HCT116 (cell line): Measurements from ENCODE around the gene UVSSA. TPM values are rescaled to one million over a fixed set of nuclear protein-coding genes. Genes with fewer than 3 reads are reported as not detected.

Experiments
- ATAC-seq: fragments of 200-7000 bp; cut with Tn5 transposase; 2 replicates; pipeline ENCODE4 v1.9.1; 2020; ENCODE audit warnings: mild to moderate bottlenecking, moderate library complexity
- BruUV-seq: library from RNA; stranded (reverse); fragments of 400-500 nt; replicated peaks from 2 replicates; lab custom pipeline; 2021; lab: Mats Ljungman, UMichigan
- CTCF ChIA-PET: fragments of 300-600 bp; sonication (Branson Sonifier 250); formaldehyde crosslinking; loops from one replicate; lab custom pipeline; 2021; ENCODE audit warnings: antibody characterized with exemption; lab: Charles Lee
- POLR2A ChIA-PET: fragments of 300-600, 350-600 bp; sonication (Branson Sonifier 250); formaldehyde crosslinking; loops from one replicate; lab custom pipeline; 2021; ENCODE audit warnings: antibody characterized with exemption; lab: Charles Lee
- RAD21 ChIA-PET, 2 experiments: fragments of 300-600 bp; sonication (Branson Sonifier 250); formaldehyde crosslinking; loops; one replicate each; lab custom pipeline; 2023; ENCODE audit warnings: low total read pairs in 2 of 2; ENCODE audit not compliant: uncharacterized antibody in 2 of 2, unreplicated experiment in 2 of 2, low non-redundant PET in 1 of 2; lab: Charles Lee
- DNase-seq: peaks from one replicate; pipeline ENCODE4 v3.0.0-alpha.2; 2010; ENCODE audit warnings: low read depth, low spot score
- H2AFZ ChIP-seq: fragments of 200-600 bp; shearing (Covaris generic), sonication (generic); 2 replicates; pipeline ENCODE4 v1.6.1; 2017; ENCODE audit warnings: low read depth, mixed run types, mixed read lengths, antibody characterized with exemption, low read length; ENCODE audit not compliant: poor library complexity, severe bottlenecking
- H3K27ac ChIP-seq: 2 replicates; pipeline ENCODE4 v1.5.1; 2012; ENCODE audit warnings: low read depth, low read length
- H3K27me3 ChIP-seq: fragments of 200-600 bp; sonication (generic); 2 replicates; pipeline ENCODE4 v1.6.1; 2016; ENCODE audit warnings: mixed run types, low read length, mixed read lengths; ENCODE audit not compliant: insufficient read depth
- H3K36me3 ChIP-seq, 2 experiments: fragments of 200-500 bp in 1 of 2; fragments of 200-600 bp in 1 of 2; sonication (Bioruptor generic) in 1 of 2; sonication (generic) in 1 of 2; 2 replicates each; pipeline versions ENCODE4 v1.5.1 to v1.6.1; 2014 to 2016; ENCODE audit warnings: low read length in 2 of 2, inconsistent platforms in 1 of 2, mixed read lengths in 1 of 2, mixed run types in 1 of 2; ENCODE audit not compliant: insufficient read depth in 2 of 2, control insufficient read depth in 1 of 2
- H3K4me1 ChIP-seq, 2 experiments: fragments of 200-600 bp in 1 of 2; sonication (generic) in 1 of 2; 2 replicates each; pipeline versions ENCODE4 v1.5.1 to v1.6.1; 2012 to 2017; ENCODE audit warnings: low read length in 2 of 2, inconsistent platforms in 1 of 2, mild to moderate bottlenecking in 1 of 2, mixed read lengths in 1 of 2, mixed run types in 1 of 2, moderate library complexity in 1 of 2; ENCODE audit not compliant: insufficient read depth in 2 of 2, control insufficient read depth in 1 of 2
- H3K4me2 ChIP-seq: fragments of 200-600 bp; sonication (generic); 2 replicates; pipeline ENCODE4 v1.6.1; 2017; ENCODE audit warnings: mixed run types, low read length, mixed read lengths
- H3K4me3 ChIP-seq, 2 experiments: fragments of 200-600 bp in 1 of 2; sonication (generic) in 1 of 2; replicated peaks in 1 of 2; 2 replicates each; pipeline ENCODE4 v1.5.1; 2011 to 2016; ENCODE audit warnings: low read length in 2 of 2, control low read depth in 1 of 2, low read depth in 1 of 2, mild to moderate bottlenecking in 1 of 2, mixed read lengths in 1 of 2, mixed run types in 1 of 2
- H3K79me2 ChIP-seq: fragments of 200-600 bp; sonication (generic); 2 replicates; pipeline ENCODE4 v1.6.1; 2017; ENCODE audit warnings: mild to moderate bottlenecking, mixed run types, low read length, moderate library complexity, mixed read lengths; ENCODE audit not compliant: insufficient read depth
- H3K9ac ChIP-seq: fragments of 200-600 bp; sonication (generic); 2 replicates; pipeline ENCODE4 v1.6.1; 2016; ENCODE audit warnings: low read length, mixed read lengths
- H3K9me2 ChIP-seq: fragments of 200-600 bp; sonication (generic), shearing (Covaris generic); 2 replicates; pipeline ENCODE4 v1.6.1; 2017; ENCODE audit warnings: mixed run types, mild to moderate bottlenecking, moderate library complexity; ENCODE audit not compliant: insufficient read depth
- H3K9me3 ChIP-seq, 2 experiments: fragments of 200-500 bp in 1 of 2; fragments of 200-600 bp in 1 of 2; sonication (Bioruptor generic) in 1 of 2; sonication (generic) in 1 of 2; 2 replicates each; pipeline ENCODE4 v1.6.1; 2014 to 2017; ENCODE audit warnings: low read length in 2 of 2, mixed read lengths in 2 of 2, inconsistent platforms in 1 of 2, low read depth in 1 of 2, mild to moderate bottlenecking in 1 of 2, mixed run types in 1 of 2, moderate library complexity in 1 of 2; ENCODE audit not compliant: control insufficient read depth in 1 of 2, insufficient read depth in 1 of 2
- H4K20me1 ChIP-seq: fragments of 200-600 bp; sonication (generic), shearing (Covaris generic); 2 replicates; pipeline ENCODE4 v1.6.1; 2017; ENCODE audit warnings: mixed run types, mild to moderate bottlenecking, moderate library complexity; ENCODE audit not compliant: insufficient read depth
- CBX3 ChIP-seq: IDR thresholded peaks from 2 replicates; pipeline ENCODE4 v1.6.1; 2012; ENCODE audit warnings: low read depth
- CEBPB ChIP-seq: IDR thresholded peaks from 2 replicates; pipeline ENCODE4 v1.6.1; 2012; ENCODE audit warnings: low read depth
- ELF1 ChIP-seq: IDR thresholded peaks from 2 replicates; pipeline ENCODE4 v1.6.1; 2012; ENCODE audit warnings: low read depth, borderline replicate concordance
- EZH2 ChIP-seq: fragments of 200-600 bp; sonication (generic); IDR thresholded peaks from 2 replicates; pipeline ENCODE4 v1.6.1; 2017; ENCODE audit warnings: antibody characterized with exemption, mixed run types
- FOSL1 ChIP-seq: IDR thresholded peaks from 2 replicates; pipeline ENCODE4 v1.6.1; 2012; ENCODE audit warnings: low read depth
- MAX ChIP-seq: IDR thresholded peaks from 2 replicates; pipeline ENCODE4 v1.6.1; 2012
- POLR2A ChIP-seq: IDR thresholded peaks from 2 replicates; pipeline ENCODE4 v1.7.0; 2011; ENCODE audit warnings: borderline replicate concordance; ENCODE audit not compliant: insufficient read depth, insufficient read length; ENCODE audit errors: extremely low read depth
- RAD21 ChIP-seq: IDR thresholded peaks from 2 replicates; pipeline ENCODE4 v1.6.1; 2012; ENCODE audit warnings: low read depth, mild to moderate bottlenecking
- REST ChIP-seq: IDR thresholded peaks from 2 replicates; pipeline ENCODE4 v1.6.1; 2012; ENCODE audit warnings: low read depth
- SP1 ChIP-seq: IDR thresholded peaks from 2 replicates; pipeline ENCODE4 v1.6.1; 2012; ENCODE audit warnings: low read depth
- ZNF274 ChIP-seq: fragments of 200-500 bp; sonication (Bioruptor generic); IDR thresholded peaks from 2 replicates; pipeline ENCODE4 v1.6.1; 2014; ENCODE audit warnings: mild to moderate bottlenecking, low read depth, low read length, inconsistent platforms
- intact Hi-C: fragments of 100-400 bp; cut with micrococcal nuclease; formaldehyde crosslinking; loops from 2 replicates; pipeline ENCODE4 v1.10.0; 2022
- total RNA-seq: library from RNA; stranded (reverse); gene quantifications from one replicate; pipeline ENCODE4 v1.2.1, GENCODE V29; 2021; ENCODE audit not compliant: unreplicated experiment

Gene UVSSA
- total RNA-seq, 1 experiment from 2014 or later, result 30.5 TPM

GRCh38 chr4:1407657-1408333, 60.8 kb downstream of the UVSSA start (continued):
- no peak for TF ChIP-seq REST
- no peak for TF ChIP-seq CEBPB
- TF ChIP-seq MAX, result no peak
- no peak for TF ChIP-seq ZNF274
- TF ChIP-seq POLR2A, result no peak
- TF ChIP-seq SP1, result no peak
- TF ChIP-seq EZH2, result no peak
- no peak for TF ChIP-seq ELF1
- TF ChIP-seq FOSL1, result no peak

GRCh38 chr4:1408418-1408817, 61.4 kb downstream of the UVSSA start:
- Histone ChIP-seq H3K9me3 (no peaks in the 10 kb centered on the region; a peak in 1 of 4 replicates), H3K9ac (no peak overlapping the region), H3K79me2 (no peaks in the 10 kb centered on the region), H3K4me1 (no peaks in the 10 kb centered on the region), H3K27ac (no peak overlapping the region), H2AFZ (no peak overlapping the region), H3K9me2 (no peaks in the 10 kb centered on the region), H3K4me2 (no peak overlapping the region), H4K20me1 (no peaks in the 10 kb centered on the region), H3K4me3 (no peak overlapping the region), H3K27me3 (no peaks in the 10 kb centered on the region), H3K36me3 (no peaks in the 10 kb centered on the region)
- RAD21 ChIA-PET, result no interaction called here
- POLR2A ChIA-PET, result no interaction called here
- DNase-seq (no peak), ATAC-seq (no peak)
- CTCF ChIA-PET, result no interaction called here
- TF ChIP-seq CBX3 (no peak), ELF1 (no peak), SP1 (no peak), RAD21 (no peak)
- intact Hi-C loops, result no loop called here
- no TSS peak for BruUV-seq
